ENCODE measurements around the gene SRGAP2B.
"Not testable (repeated sequence)": the region's sequence is repeated elsewhere in the genome, so short reads cannot be mapped to it uniquely, and the experiment has no call there.

SRGAP2B gene

GRCh38 chr1:145052019-145052776 is 42.9 kb downstream of the SRGAP2B start:
- DNase-seq (ENCODE audit: low read depth, low spot score), result not testable (repeated sequence)

GRCh38 chr1:145048181-145048856 is 46.8 kb downstream of the SRGAP2B start:
- H3K4me3 ChIP-seq (ENCODE audit: low read length); DNase-seq (ENCODE audit: low read depth, low spot score): not testable (repeated sequence)

More at GRCh38 chr1:145052019-145052776, 42.9 kb downstream of the SRGAP2B start:
- H3K4me3 ChIP-seq (ENCODE audit: low read length), result not testable (repeated sequence)

GRCh38 chr1:145047553-145047952 is 47.6 kb downstream of the SRGAP2B start:
- DNase-seq (ENCODE audit: low read depth, low spot score); H3K4me3 ChIP-seq (ENCODE audit: low read length): not testable (repeated sequence)

- not testable (repeated sequence) for DNase-seq (ENCODE audit: low read depth, low spot score); H3K4me3 ChIP-seq (ENCODE audit: low read length)
Measured at GRCh38 chr1:145045571-145046273, 49.4 kb downstream of the SRGAP2B start.

- not testable (repeated sequence) for DNase-seq (ENCODE audit: low read depth, low spot score); H3K4me3 ChIP-seq (ENCODE audit: low read length)
Measured at GRCh38 chr1:145041519-145041918, 53.6 kb downstream of the SRGAP2B start.

- not testable (repeated sequence) for H3K4me3 ChIP-seq (ENCODE audit: low read length); DNase-seq (ENCODE audit: low read depth, low spot score)
Measured at GRCh38 chr1:145036019-145036418, 59.1 kb downstream of the SRGAP2B start.

- not testable (repeated sequence) for DNase-seq (ENCODE audit: low read depth, low spot score); H3K4me3 ChIP-seq (ENCODE audit: low read length)
Measured at GRCh38 chr1:145033523-145033922, 61.6 kb downstream of the SRGAP2B start.

GRCh38 chr1:145027251-145027650 is 67.9 kb downstream of the SRGAP2B start:
- H3K4me3 ChIP-seq (ENCODE audit: low read length); DNase-seq (ENCODE audit: low read depth, low spot score): not testable (repeated sequence)

GRCh38 chr1:145025286-145025685 is 69.8 kb downstream of the SRGAP2B start:
- DNase-seq (ENCODE audit: low read depth, low spot score), result not testable (repeated sequence)

GRCh38 chr1:145022259-145022658 is 72.9 kb downstream of the SRGAP2B start:
- DNase-seq (ENCODE audit: low read depth, low spot score); H3K4me3 ChIP-seq (ENCODE audit: low read length): not testable (repeated sequence)

More at GRCh38 chr1:145025286-145025685, 69.8 kb downstream of the SRGAP2B start:
- not testable (repeated sequence) for H3K4me3 ChIP-seq (ENCODE audit: low read length)

GRCh38 chr1:145021749-145022148 is 73.4 kb downstream of the SRGAP2B start:
- DNase-seq (ENCODE audit: low read depth, low spot score); H3K4me3 ChIP-seq (ENCODE audit: low read length): not testable (repeated sequence)

- DNase-seq (ENCODE audit: low read depth, low spot score); H3K4me3 ChIP-seq (ENCODE audit: low read length): not testable (repeated sequence)
Measured at GRCh38 chr1:145019709-145020108, 75.4 kb downstream of the SRGAP2B start.

GRCh38 chr1:145017725-145018124 is 77.4 kb downstream of the SRGAP2B start:
- not testable (repeated sequence) for H3K4me3 ChIP-seq (ENCODE audit: low read length); DNase-seq (ENCODE audit: low read depth, low spot score)

GRCh38 chr1:145016492-145016862 is 78.7 kb downstream of the SRGAP2B start:
- DNase-seq (ENCODE audit: low read depth, low spot score); H3K4me3 ChIP-seq (ENCODE audit: low read length): not testable (repeated sequence)

- H3K4me3 ChIP-seq (ENCODE audit: low read length); DNase-seq (ENCODE audit: low read depth, low spot score): not testable (repeated sequence)
Measured at GRCh38 chr1:145015744-145016491, 79.2 kb downstream of the SRGAP2B start.

- not testable (repeated sequence) for DNase-seq (ENCODE audit: low read depth, low spot score); H3K4me3 ChIP-seq (ENCODE audit: low read length)
Measured at GRCh38 chr1:145013353-145013752, 81.8 kb downstream of the SRGAP2B start.

GRCh38 chr1:145011811-145012210 is 83.3 kb downstream of the SRGAP2B start:
- H3K4me3 ChIP-seq (ENCODE audit: low read length); DNase-seq (ENCODE audit: low read depth, low spot score): not testable (repeated sequence)

- not testable (repeated sequence) for H3K4me3 ChIP-seq (ENCODE audit: low read length); DNase-seq (ENCODE audit: low read depth, low spot score)
Measured at GRCh38 chr1:145010580-145010979, 84.5 kb downstream of the SRGAP2B start.

- not testable (repeated sequence) for DNase-seq (ENCODE audit: low read depth, low spot score)
Measured at GRCh38 chr1:145009928-145010327, 85.2 kb downstream of the SRGAP2B start.

More at GRCh38 chr1:145009928-145010327, 85.2 kb downstream of the SRGAP2B start:
- not testable (repeated sequence) for H3K4me3 ChIP-seq (ENCODE audit: low read length)
